HCT116 (cell line): ENCODE results near the gene SRR. TPM values are rescaled to one million over a fixed set of nuclear protein-coding genes. Genes with fewer than 3 reads are reported as not detected.
A peak's percentile ranks its signal among the peaks of the same experiment; 100 is the strongest.

ENCODE experiments used
- ATAC-seq: fragments of 200-7000 bp; cut with Tn5 transposase; 2 replicates; pipeline ENCODE4 v1.9.1; 2020; ENCODE audit warnings: mild to moderate bottlenecking, moderate library complexity
- BruUV-seq: library from RNA; stranded (reverse); fragments of 400-500 nt; replicated peaks from 2 replicates; lab custom pipeline; 2021; lab: Mats Ljungman, UMichigan
- CTCF ChIA-PET: fragments of 300-600 bp; sonication (Branson Sonifier 250); formaldehyde crosslinking; loops from one replicate; lab custom pipeline; 2021; ENCODE audit warnings: antibody characterized with exemption; lab: Charles Lee
- POLR2A ChIA-PET: fragments of 300-600, 350-600 bp; sonication (Branson Sonifier 250); formaldehyde crosslinking; loops from one replicate; lab custom pipeline; 2021; ENCODE audit warnings: antibody characterized with exemption; lab: Charles Lee
- RAD21 ChIA-PET, 2 experiments: fragments of 300-600 bp; sonication (Branson Sonifier 250); formaldehyde crosslinking; loops; one replicate each; lab custom pipeline; 2023; ENCODE audit warnings: low total read pairs in 2 of 2; ENCODE audit not compliant: uncharacterized antibody in 2 of 2, unreplicated experiment in 2 of 2, low non-redundant PET in 1 of 2; lab: Charles Lee
- DNase-seq: peaks from one replicate; pipeline ENCODE4 v3.0.0-alpha.2; 2010; ENCODE audit warnings: low read depth, low spot score
- H2AFZ ChIP-seq: fragments of 200-600 bp; shearing (Covaris generic), sonication (generic); 2 replicates; pipeline ENCODE4 v1.6.1; 2017; ENCODE audit warnings: low read depth, mixed run types, mixed read lengths, antibody characterized with exemption, low read length; ENCODE audit not compliant: poor library complexity, severe bottlenecking
- H3K27ac ChIP-seq: 2 replicates; pipeline ENCODE4 v1.5.1; 2012; ENCODE audit warnings: low read depth, low read length
- H3K27me3 ChIP-seq: fragments of 200-600 bp; sonication (generic); 2 replicates; pipeline ENCODE4 v1.6.1; 2016; ENCODE audit warnings: mixed run types, low read length, mixed read lengths; ENCODE audit not compliant: insufficient read depth
- H3K36me3 ChIP-seq, 2 experiments: fragments of 200-500 bp in 1 of 2; fragments of 200-600 bp in 1 of 2; sonication (Bioruptor generic) in 1 of 2; sonication (generic) in 1 of 2; 2 replicates each; pipeline versions ENCODE4 v1.5.1 to v1.6.1; 2014 to 2016; ENCODE audit warnings: low read length in 2 of 2, inconsistent platforms in 1 of 2, mixed read lengths in 1 of 2, mixed run types in 1 of 2; ENCODE audit not compliant: insufficient read depth in 2 of 2, control insufficient read depth in 1 of 2
- H3K4me1 ChIP-seq, 2 experiments: fragments of 200-600 bp in 1 of 2; sonication (generic) in 1 of 2; 2 replicates each; pipeline versions ENCODE4 v1.5.1 to v1.6.1; 2012 to 2017; ENCODE audit warnings: low read length in 2 of 2, inconsistent platforms in 1 of 2, mild to moderate bottlenecking in 1 of 2, mixed read lengths in 1 of 2, mixed run types in 1 of 2, moderate library complexity in 1 of 2; ENCODE audit not compliant: insufficient read depth in 2 of 2, control insufficient read depth in 1 of 2
- H3K4me2 ChIP-seq: fragments of 200-600 bp; sonication (generic); 2 replicates; pipeline ENCODE4 v1.6.1; 2017; ENCODE audit warnings: mixed run types, low read length, mixed read lengths
- H3K4me3 ChIP-seq, 2 experiments: fragments of 200-600 bp in 1 of 2; sonication (generic) in 1 of 2; replicated peaks in 1 of 2; 2 replicates each; pipeline ENCODE4 v1.5.1; 2011 to 2016; ENCODE audit warnings: low read length in 2 of 2, control low read depth in 1 of 2, low read depth in 1 of 2, mild to moderate bottlenecking in 1 of 2, mixed read lengths in 1 of 2, mixed run types in 1 of 2
- H3K79me2 ChIP-seq: fragments of 200-600 bp; sonication (generic); 2 replicates; pipeline ENCODE4 v1.6.1; 2017; ENCODE audit warnings: mild to moderate bottlenecking, mixed run types, low read length, moderate library complexity, mixed read lengths; ENCODE audit not compliant: insufficient read depth
- H3K9ac ChIP-seq: fragments of 200-600 bp; sonication (generic); 2 replicates; pipeline ENCODE4 v1.6.1; 2016; ENCODE audit warnings: low read length, mixed read lengths
- H3K9me2 ChIP-seq: fragments of 200-600 bp; sonication (generic), shearing (Covaris generic); 2 replicates; pipeline ENCODE4 v1.6.1; 2017; ENCODE audit warnings: mixed run types, mild to moderate bottlenecking, moderate library complexity; ENCODE audit not compliant: insufficient read depth
- H3K9me3 ChIP-seq, 2 experiments: fragments of 200-500 bp in 1 of 2; fragments of 200-600 bp in 1 of 2; sonication (Bioruptor generic) in 1 of 2; sonication (generic) in 1 of 2; 2 replicates each; pipeline ENCODE4 v1.6.1; 2014 to 2017; ENCODE audit warnings: low read length in 2 of 2, mixed read lengths in 2 of 2, inconsistent platforms in 1 of 2, low read depth in 1 of 2, mild to moderate bottlenecking in 1 of 2, mixed run types in 1 of 2, moderate library complexity in 1 of 2; ENCODE audit not compliant: control insufficient read depth in 1 of 2, insufficient read depth in 1 of 2
- H4K20me1 ChIP-seq: fragments of 200-600 bp; sonication (generic), shearing (Covaris generic); 2 replicates; pipeline ENCODE4 v1.6.1; 2017; ENCODE audit warnings: mixed run types, mild to moderate bottlenecking, moderate library complexity; ENCODE audit not compliant: insufficient read depth
- CBX3 ChIP-seq: IDR thresholded peaks from 2 replicates; pipeline ENCODE4 v1.6.1; 2012; ENCODE audit warnings: low read depth
- TCF7L2 ChIP-seq: IDR thresholded peaks from 2 replicates; pipeline ENCODE4 v1.7.0; 2011; ENCODE audit warnings: borderline replicate concordance, inconsistent platforms; ENCODE audit not compliant: insufficient read depth, insufficient read length; ENCODE audit errors: extremely low read depth
- YY1 ChIP-seq: IDR thresholded peaks from 2 replicates; pipeline ENCODE4 v1.6.1; 2011; ENCODE audit warnings: low read length, low read depth, moderate library complexity, mild to moderate bottlenecking; ENCODE audit not compliant: insufficient replicate concordance; ENCODE audit errors: extremely low read depth
- ZFX ChIP-seq: fragments of 450-650 bp; IDR thresholded peaks from 2 replicates; pipeline ENCODE4 v1.6.1; 2017
- intact Hi-C: fragments of 100-400 bp; cut with micrococcal nuclease; formaldehyde crosslinking; loops from 2 replicates; pipeline ENCODE4 v1.10.0; 2022
- total RNA-seq: library from RNA; stranded (reverse); gene quantifications from one replicate; pipeline ENCODE4 v1.2.1, GENCODE V29; 2021; ENCODE audit not compliant: unreplicated experiment
- TF ChIP-seq, protein P1 (sequence below), 3 experiments: fragments of 200-600 bp in 1 of 3; sonication (generic) in 1 of 3; IDR thresholded peaks in 2 of 3; conservative IDR thresholded peaks in 1 of 3; 2 replicates each; pipeline ENCODE4 v1.5.1; 2012 to 2017; ENCODE audit warnings: low read depth in 2 of 3, low read length in 2 of 3, antibody characterized with exemption in 1 of 3, borderline replicate concordance in 1 of 3, control low read depth in 1 of 3, mild to moderate bottlenecking in 1 of 3, mixed read lengths in 1 of 3, mixed run types in 1 of 3, moderate library complexity in 1 of 3; ENCODE audit not compliant: insufficient read depth in 1 of 3
- TF ChIP-seq, protein P2 (sequence below): IDR thresholded peaks from 2 replicates; pipeline ENCODE4 v1.6.1; 2012; ENCODE audit warnings: low read depth

Gene SRR
- total RNA-seq, 1 experiment from 2014 or later = 15.1 TPM

DNA sequence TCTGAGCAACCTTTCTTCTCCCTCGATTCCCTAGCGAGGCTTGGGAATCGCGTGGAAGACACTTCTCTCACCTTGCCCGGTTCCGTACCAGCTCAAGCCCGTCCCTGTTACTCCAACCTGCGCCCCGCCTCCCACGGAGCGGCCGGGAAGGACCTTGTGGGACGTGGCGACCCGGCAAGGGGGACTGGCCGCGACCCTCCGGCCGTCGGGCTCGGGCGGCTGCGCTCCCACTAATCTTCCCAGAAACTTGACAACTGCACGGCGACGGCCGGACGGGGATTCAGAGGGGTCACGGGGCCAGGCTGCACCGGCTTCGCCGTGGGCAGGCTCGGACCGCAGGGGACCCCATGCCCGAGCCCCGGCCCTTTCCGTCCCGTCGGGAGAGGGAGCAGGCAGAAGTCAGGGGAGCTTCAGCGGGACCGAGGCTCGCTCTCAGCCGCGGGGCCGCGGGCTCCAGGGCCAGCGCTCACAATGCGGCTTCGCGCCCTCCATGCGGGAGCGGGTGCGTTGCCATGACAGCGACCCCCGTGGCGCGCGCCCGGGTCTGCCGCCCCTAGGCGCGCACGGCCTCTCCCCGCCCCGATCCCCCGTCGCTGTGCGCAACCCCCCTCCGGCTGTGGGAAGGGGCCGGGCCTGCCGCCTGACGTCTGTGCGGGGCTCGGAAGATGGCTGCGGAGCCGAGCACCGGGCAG lies 33.2 kb downstream of the SRR start, which contains the start of gene SGSM2:
Gene SGSM2, plus strand, starts transcription at position 650 of the 692 bp plus-strand sequence. CDS start 188 bp downstream, outside the sequence.
- CTCF ChIA-PET = interaction anchor here (1.1 to 1.3 kb wide), 2 partner anchors 16 to 46 kb away, joined by 3 to 6 read pairs; no protein-coding TSS in a partner anchor
- peaks cover 16% of the 10 kb centered on the region; the same call in 1 of the 2 replicates for H4K20me1 ChIP-seq
- peak within 1 kb of the TSS; percentile 82 to 99 for H3K4me3 ChIP-seq
- POLR2A ChIA-PET = interaction anchor here (1.0 to 1.5 kb wide), 9 partner anchors 9 to 57 kb away, joined by 3 to 6 read pairs (median 4); partner anchors contain the start of genes SMG6 and SRR
- peak within 1 kb of the TSS; percentile 94 for H3K9ac ChIP-seq
- H2AFZ ChIP-seq = peak within 1 kb of the TSS; percentile 61
- no peaks in the 10 kb centered on the region for H3K9me2 ChIP-seq
- peak; percentile 8; the same call in 1 of the 2 replicates for TF ChIP-seq ZFX
- TF ChIP-seq, protein P1, sequence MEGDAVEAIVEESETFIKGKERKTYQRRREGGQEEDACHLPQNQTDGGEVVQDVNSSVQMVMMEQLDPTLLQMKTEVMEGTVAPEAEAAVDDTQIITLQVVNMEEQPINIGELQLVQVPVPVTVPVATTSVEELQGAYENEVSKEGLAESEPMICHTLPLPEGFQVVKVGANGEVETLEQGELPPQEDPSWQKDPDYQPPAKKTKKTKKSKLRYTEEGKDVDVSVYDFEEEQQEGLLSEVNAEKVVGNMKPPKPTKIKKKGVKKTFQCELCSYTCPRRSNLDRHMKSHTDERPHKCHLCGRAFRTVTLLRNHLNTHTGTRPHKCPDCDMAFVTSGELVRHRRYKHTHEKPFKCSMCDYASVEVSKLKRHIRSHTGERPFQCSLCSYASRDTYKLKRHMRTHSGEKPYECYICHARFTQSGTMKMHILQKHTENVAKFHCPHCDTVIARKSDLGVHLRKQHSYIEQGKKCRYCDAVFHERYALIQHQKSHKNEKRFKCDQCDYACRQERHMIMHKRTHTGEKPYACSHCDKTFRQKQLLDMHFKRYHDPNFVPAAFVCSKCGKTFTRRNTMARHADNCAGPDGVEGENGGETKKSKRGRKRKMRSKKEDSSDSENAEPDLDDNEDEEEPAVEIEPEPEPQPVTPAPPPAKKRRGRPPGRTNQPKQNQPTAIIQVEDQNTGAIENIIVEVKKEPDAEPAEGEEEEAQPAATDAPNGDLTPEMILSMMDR (IDR thresholded peaks at IDR 0.05 in 2 of 3, conservative IDR thresholded peaks at IDR 0.05 in 1 of 3; ENCODE audit: borderline replicate concordance in 1 of 3, insufficient read depth in 1 of 3, low read depth in 2 of 3, low read length in 2 of 3) = no peak
- TF ChIP-seq YY1 = peak; percentile 86
- TF ChIP-seq CBX3 = no peak
- TF ChIP-seq TCF7L2 = no peak
- TF ChIP-seq, protein P2, sequence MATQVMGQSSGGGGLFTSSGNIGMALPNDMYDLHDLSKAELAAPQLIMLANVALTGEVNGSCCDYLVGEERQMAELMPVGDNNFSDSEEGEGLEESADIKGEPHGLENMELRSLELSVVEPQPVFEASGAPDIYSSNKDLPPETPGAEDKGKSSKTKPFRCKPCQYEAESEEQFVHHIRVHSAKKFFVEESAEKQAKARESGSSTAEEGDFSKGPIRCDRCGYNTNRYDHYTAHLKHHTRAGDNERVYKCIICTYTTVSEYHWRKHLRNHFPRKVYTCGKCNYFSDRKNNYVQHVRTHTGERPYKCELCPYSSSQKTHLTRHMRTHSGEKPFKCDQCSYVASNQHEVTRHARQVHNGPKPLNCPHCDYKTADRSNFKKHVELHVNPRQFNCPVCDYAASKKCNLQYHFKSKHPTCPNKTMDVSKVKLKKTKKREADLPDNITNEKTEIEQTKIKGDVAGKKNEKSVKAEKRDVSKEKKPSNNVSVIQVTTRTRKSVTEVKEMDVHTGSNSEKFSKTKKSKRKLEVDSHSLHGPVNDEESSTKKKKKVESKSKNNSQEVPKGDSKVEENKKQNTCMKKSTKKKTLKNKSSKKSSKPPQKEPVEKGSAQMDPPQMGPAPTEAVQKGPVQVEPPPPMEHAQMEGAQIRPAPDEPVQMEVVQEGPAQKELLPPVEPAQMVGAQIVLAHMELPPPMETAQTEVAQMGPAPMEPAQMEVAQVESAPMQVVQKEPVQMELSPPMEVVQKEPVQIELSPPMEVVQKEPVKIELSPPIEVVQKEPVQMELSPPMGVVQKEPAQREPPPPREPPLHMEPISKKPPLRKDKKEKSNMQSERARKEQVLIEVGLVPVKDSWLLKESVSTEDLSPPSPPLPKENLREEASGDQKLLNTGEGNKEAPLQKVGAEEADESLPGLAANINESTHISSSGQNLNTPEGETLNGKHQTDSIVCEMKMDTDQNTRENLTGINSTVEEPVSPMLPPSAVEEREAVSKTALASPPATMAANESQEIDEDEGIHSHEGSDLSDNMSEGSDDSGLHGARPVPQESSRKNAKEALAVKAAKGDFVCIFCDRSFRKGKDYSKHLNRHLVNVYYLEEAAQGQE = no peak
- TF ChIP-seq, all 23 proteins: peak for 2
- H3K79me2 ChIP-seq = peaks cover 64% of the 10 kb centered on the region
- peaks cover 2 to 29% of the 10 kb centered on the region in 2 experiments; a peak in 3 of 4 replicates for H3K4me1 ChIP-seq
- H3K9me3 ChIP-seq = no peaks in the 10 kb centered on the region
- DNase-seq (no peak), ATAC-seq (peak; percentile 68)
- intact Hi-C loops = loop anchor here (5.0 kb wide), 1 partner anchor 70 kb away; no protein-coding TSS in a partner anchor
- H3K36me3 ChIP-seq = peaks cover 24 to 42% of the 10 kb centered on the region in 2 experiments
- H3K27me3 ChIP-seq = no peaks in the 10 kb centered on the region
- RAD21 ChIA-PET = interaction anchor here in 1 of 2 experiments (1.2 kb wide), 1 partner anchor 56 kb away, joined by 3 read pairs; no protein-coding TSS in a partner anchor
- TSS peak; percentile 65 for BruUV-seq
- peak within 1 kb of the TSS; percentile 86 for H3K27ac ChIP-seq
- H3K4me2 ChIP-seq = peak within 1 kb of the TSS; percentile 95
